Neural cell (in vitro differentiated cells): ENCODE data around the gene FAM200C. TPM values are rescaled to one million over a fixed set of nuclear protein-coding genes. Genes with fewer than 3 reads are reported as not detected.

ENCODE experiments used
- H2AFZ ChIP-seq: fragments of 200-600, 300-800 bp; sonication (generic), shearing (Covaris generic); 2 replicates; pipeline ENCODE4 v1.6.0; 2014; ENCODE audit warnings: low read depth, mild to moderate bottlenecking, antibody characterized with exemption, low read length, moderate library complexity
- H3F3A ChIP-seq: fragments of 200-600 bp; shearing (Covaris generic); 2 replicates; pipeline ENCODE4 v1.6.1; 2016; ENCODE audit warnings: mild to moderate bottlenecking, moderate library complexity, mixed read lengths, antibody characterized with exemption, low read length; ENCODE audit not compliant: insufficient read depth, poor library complexity, severe bottlenecking
- H3K27ac ChIP-seq: fragments of 200-600, 300-800 bp; sonication (generic), shearing (Covaris generic); 2 replicates; pipeline ENCODE4 v1.5.1; 2014; ENCODE audit warnings: mild to moderate bottlenecking, low read length, moderate library complexity
- H3K27me3 ChIP-seq: fragments of 300-800, 200-600 bp; sonication (generic), shearing (Covaris generic); 2 replicates; pipeline ENCODE4 v1.6.0; 2014; ENCODE audit warnings: mild to moderate bottlenecking, low read depth, low read length, moderate library complexity; ENCODE audit not compliant: insufficient read depth
- H3K36me3 ChIP-seq: fragments of 300-800, 200-600 bp; sonication (generic), shearing (Covaris generic); 2 replicates; pipeline ENCODE4 v1.5.1; 2014; ENCODE audit warnings: mild to moderate bottlenecking, antibody characterized with exemption, low read length, moderate library complexity; ENCODE audit not compliant: insufficient read depth
- H3K4me2 ChIP-seq: fragments of 300-800, 200-600 bp; sonication (generic), shearing (Covaris generic); 2 replicates; pipeline ENCODE4 v1.6.0; 2014; ENCODE audit warnings: mild to moderate bottlenecking, low read length
- H3K4me3 ChIP-seq: fragments of 300-800, 200-600 bp; sonication (generic), shearing (Covaris generic); 2 replicates; pipeline ENCODE4 v1.5.1; 2014; ENCODE audit warnings: mild to moderate bottlenecking, low read length, moderate library complexity
- H3K79me2 ChIP-seq: fragments of 200-600 bp; shearing (Covaris generic); replicated peaks from 2 replicates; pipeline ENCODE4 v1.6.0; 2014; ENCODE audit warnings: mild to moderate bottlenecking, low read length, moderate library complexity; ENCODE audit not compliant: insufficient read depth
- H3K9ac ChIP-seq: fragments of 300-800, 200-600 bp; sonication (generic), shearing (Covaris generic); 2 replicates; pipeline ENCODE4 v1.6.1; 2016; ENCODE audit warnings: mild to moderate bottlenecking, low read length, mixed read lengths
- H3K9me2 ChIP-seq: fragments of 200-600 bp; shearing (Covaris generic); 2 replicates; pipeline ENCODE4 v1.6.1; 2016; ENCODE audit warnings: mild to moderate bottlenecking, low read length, mixed read lengths; ENCODE audit not compliant: insufficient read depth
- H3K9me3 ChIP-seq: fragments of 200-600, 300-800 bp; sonication (generic), shearing (Covaris generic); 2 replicates; pipeline ENCODE4 v1.6.1; 2016; ENCODE audit warnings: mild to moderate bottlenecking, mixed run types, low read length, moderate library complexity, mixed read lengths
- H4K20me1 ChIP-seq: fragments of 200-600 bp; shearing (Covaris generic); 2 replicates; pipeline ENCODE4 v1.6.1; 2016; ENCODE audit warnings: mild to moderate bottlenecking, mixed run types; ENCODE audit not compliant: insufficient read depth
- EP300 ChIP-seq: fragments of 450-650 bp; conservative IDR thresholded peaks from 2 replicates; pipeline ENCODE4 v1.6.1; 2014; ENCODE audit warnings: antibody characterized with exemption, mild to moderate bottlenecking, moderate library complexity; ENCODE audit not compliant: poor library complexity, severe bottlenecking
- EZH2 ChIP-seq: fragments of 200-600, 300-800 bp; shearing (Covaris generic), sonication (generic); IDR thresholded peaks from 2 replicates; pipeline ENCODE4 v1.6.1; 2014; ENCODE audit warnings: antibody characterized with exemption, low read length, borderline replicate concordance, mild to moderate bottlenecking; ENCODE audit not compliant: insufficient read depth, poor library complexity, severe bottlenecking
- MXI1 ChIP-seq: fragments of 450-650 bp; conservative IDR thresholded peaks from 2 replicates; pipeline ENCODE4 v1.6.1; 2014; ENCODE audit warnings: antibody characterized with exemption, mild to moderate bottlenecking; ENCODE audit not compliant: poor library complexity, severe bottlenecking
- POLR2AphosphoS5 ChIP-seq: IDR thresholded peaks from 2 replicates; pipeline ENCODE4 v1.6.1; 2012
- RAD21 ChIP-seq: fragments of 450-650 bp; conservative IDR thresholded peaks from 2 replicates; pipeline ENCODE4 v1.6.1; 2014; ENCODE audit warnings: antibody characterized with exemption, mild to moderate bottlenecking, moderate library complexity
- SMC3 ChIP-seq: fragments of 450-650 bp; conservative IDR thresholded peaks from 2 replicates; pipeline ENCODE4 v1.6.1; 2014; ENCODE audit warnings: antibody characterized with exemption, mild to moderate bottlenecking, moderate library complexity; ENCODE audit not compliant: poor library complexity
- TAF1 ChIP-seq: IDR thresholded peaks from 2 replicates; pipeline ENCODE4 v1.6.1; 2012; ENCODE audit warnings: low read depth
- polyA plus RNA-seq: library from polyadenylated mRNA; depleted of rRNA; stranded (reverse); fragments of >200 nt; gene quantifications from 2 replicates; pipeline ENCODE4 v1.2.3, GENCODE V29; 2014
- TF ChIP-seq, protein P1 (sequence below): fragments of 450-650 bp; IDR thresholded peaks from 2 replicates; pipeline ENCODE4 v1.5.1; 2014; ENCODE audit warnings: antibody characterized with exemption, mild to moderate bottlenecking, moderate library complexity; ENCODE audit not compliant: poor library complexity, severe bottlenecking
- TF ChIP-seq, protein P2 (sequence below): IDR thresholded peaks from 2 replicates; pipeline ENCODE4 v1.6.1; 2012; ENCODE audit warnings: borderline replicate concordance

Gene FAM200C
- polyA plus RNA-seq, 1 donor from 2014 or later = 21.6 TPM

- no peak for TF ChIP-seq MXI1
- no peak for TF ChIP-seq EP300
- no peak for TF ChIP-seq EZH2
- TF ChIP-seq, protein P1, sequence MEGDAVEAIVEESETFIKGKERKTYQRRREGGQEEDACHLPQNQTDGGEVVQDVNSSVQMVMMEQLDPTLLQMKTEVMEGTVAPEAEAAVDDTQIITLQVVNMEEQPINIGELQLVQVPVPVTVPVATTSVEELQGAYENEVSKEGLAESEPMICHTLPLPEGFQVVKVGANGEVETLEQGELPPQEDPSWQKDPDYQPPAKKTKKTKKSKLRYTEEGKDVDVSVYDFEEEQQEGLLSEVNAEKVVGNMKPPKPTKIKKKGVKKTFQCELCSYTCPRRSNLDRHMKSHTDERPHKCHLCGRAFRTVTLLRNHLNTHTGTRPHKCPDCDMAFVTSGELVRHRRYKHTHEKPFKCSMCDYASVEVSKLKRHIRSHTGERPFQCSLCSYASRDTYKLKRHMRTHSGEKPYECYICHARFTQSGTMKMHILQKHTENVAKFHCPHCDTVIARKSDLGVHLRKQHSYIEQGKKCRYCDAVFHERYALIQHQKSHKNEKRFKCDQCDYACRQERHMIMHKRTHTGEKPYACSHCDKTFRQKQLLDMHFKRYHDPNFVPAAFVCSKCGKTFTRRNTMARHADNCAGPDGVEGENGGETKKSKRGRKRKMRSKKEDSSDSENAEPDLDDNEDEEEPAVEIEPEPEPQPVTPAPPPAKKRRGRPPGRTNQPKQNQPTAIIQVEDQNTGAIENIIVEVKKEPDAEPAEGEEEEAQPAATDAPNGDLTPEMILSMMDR = no peak
- TF ChIP-seq TAF1 = no peak
- no peak for TF ChIP-seq RAD21
- TF ChIP-seq, protein P2, sequence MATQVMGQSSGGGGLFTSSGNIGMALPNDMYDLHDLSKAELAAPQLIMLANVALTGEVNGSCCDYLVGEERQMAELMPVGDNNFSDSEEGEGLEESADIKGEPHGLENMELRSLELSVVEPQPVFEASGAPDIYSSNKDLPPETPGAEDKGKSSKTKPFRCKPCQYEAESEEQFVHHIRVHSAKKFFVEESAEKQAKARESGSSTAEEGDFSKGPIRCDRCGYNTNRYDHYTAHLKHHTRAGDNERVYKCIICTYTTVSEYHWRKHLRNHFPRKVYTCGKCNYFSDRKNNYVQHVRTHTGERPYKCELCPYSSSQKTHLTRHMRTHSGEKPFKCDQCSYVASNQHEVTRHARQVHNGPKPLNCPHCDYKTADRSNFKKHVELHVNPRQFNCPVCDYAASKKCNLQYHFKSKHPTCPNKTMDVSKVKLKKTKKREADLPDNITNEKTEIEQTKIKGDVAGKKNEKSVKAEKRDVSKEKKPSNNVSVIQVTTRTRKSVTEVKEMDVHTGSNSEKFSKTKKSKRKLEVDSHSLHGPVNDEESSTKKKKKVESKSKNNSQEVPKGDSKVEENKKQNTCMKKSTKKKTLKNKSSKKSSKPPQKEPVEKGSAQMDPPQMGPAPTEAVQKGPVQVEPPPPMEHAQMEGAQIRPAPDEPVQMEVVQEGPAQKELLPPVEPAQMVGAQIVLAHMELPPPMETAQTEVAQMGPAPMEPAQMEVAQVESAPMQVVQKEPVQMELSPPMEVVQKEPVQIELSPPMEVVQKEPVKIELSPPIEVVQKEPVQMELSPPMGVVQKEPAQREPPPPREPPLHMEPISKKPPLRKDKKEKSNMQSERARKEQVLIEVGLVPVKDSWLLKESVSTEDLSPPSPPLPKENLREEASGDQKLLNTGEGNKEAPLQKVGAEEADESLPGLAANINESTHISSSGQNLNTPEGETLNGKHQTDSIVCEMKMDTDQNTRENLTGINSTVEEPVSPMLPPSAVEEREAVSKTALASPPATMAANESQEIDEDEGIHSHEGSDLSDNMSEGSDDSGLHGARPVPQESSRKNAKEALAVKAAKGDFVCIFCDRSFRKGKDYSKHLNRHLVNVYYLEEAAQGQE = no peak
- no peak for TF ChIP-seq SMC3
- no peak for TF ChIP-seq POLR2AphosphoS5
- Histone ChIP-seq H3K9me3 (no peaks in the 10 kb centered on the region), H3K27me3 (peaks cover 5% of the 10 kb centered on the region), H4K20me1 (no peaks in the 10 kb centered on the region), H3K4me2 (no peak overlapping the region), H3K4me3 (no peak overlapping the region), H3F3A (no peaks in the 10 kb centered on the region), H2AFZ (no peak overlapping the region), H3K9ac (no peak overlapping the region), H3K27ac (no peak overlapping the region), H3K9me2 (no peaks in the 10 kb centered on the region), H3K36me3 (no peaks in the 10 kb centered on the region), H3K79me2 (no peaks in the 10 kb centered on the region)
These were observed 24.7 kb downstream of the FAM200C start for GRCh38 chr5:160375166-160375565.

GRCh38 chr5:160371294-160371693 is 28.6 kb downstream of the FAM200C start:
- no peak overlapping the region for H3K4me2 ChIP-seq

More at GRCh38 chr5:160371294-160371693, 28.6 kb downstream of the FAM200C start:
- Histone ChIP-seq H3K9me3 (no peaks in the 10 kb centered on the region), H2AFZ (no peak overlapping the region), H3K9me2 (no peaks in the 10 kb centered on the region), H3K36me3 (no peaks in the 10 kb centered on the region), H3K27me3 (peaks cover 12% of the 10 kb centered on the region), H4K20me1 (no peaks in the 10 kb centered on the region), H3K27ac (no peak overlapping the region), H3K4me3 (no peak overlapping the region), H3F3A (no peaks in the 10 kb centered on the region), H3K79me2 (no peaks in the 10 kb centered on the region), H3K9ac (no peak overlapping the region)
- TF ChIP-seq EZH2 = no peak
- TF ChIP-seq, protein P2 = no peak
- no peak for TF ChIP-seq POLR2AphosphoS5
- TF ChIP-seq EP300 = no peak
- TF ChIP-seq MXI1 = no peak
- no peak for TF ChIP-seq RAD21
- TF ChIP-seq SMC3 = no peak
- no peak for TF ChIP-seq TAF1
- TF ChIP-seq, protein P1 = no peak
